GM19463 (cell line): ENCODE results near the gene OPRD1.
"Not testable (repeated sequence)": the region's sequence is repeated elsewhere in the genome, so short reads cannot be mapped to it uniquely, and the experiment has no call there.

Source experiments
- ATAC-seq: cut with Tn5 transposase; IDR thresholded peaks from one replicate; pipeline ENCODE4 v1.9.1; 2021; ENCODE audit warnings: mild to moderate bottlenecking, moderate library complexity; ENCODE audit not compliant: unreplicated experiment

The OPRD1 gene

GRCh38 chr1:28811766-28812668, at the start of gene OPRD1:
Gene OPRD1 (plus strand): TSS chr1:28812170. CDS start chr1:28812384, 214 bp downstream.
- no peak for ATAC-seq

GRCh38 chr1:28766532-28767183, 45.3 kb upstream of the OPRD1 start:
- no peak for ATAC-seq

- ATAC-seq = no peak
These were observed 41.3 kb upstream of the OPRD1 start for GRCh38 chr1:28770601-28771165.

GRCh38 chr1:28771921-28772320, 40.0 kb upstream of the OPRD1 start:
- not testable (repeated sequence) for ATAC-seq

- ATAC-seq = no peak
These were observed 38.9 kb upstream of the OPRD1 start for GRCh38 chr1:28773105-28773504.

- ATAC-seq = no peak
These were observed 36.6 kb upstream of the OPRD1 start for GRCh38 chr1:28775121-28775942.

- ATAC-seq = no peak
These were observed 35.6 kb upstream of the OPRD1 start for GRCh38 chr1:28776341-28776740.

- no peak for ATAC-seq
These were observed 33.9 kb upstream of the OPRD1 start for GRCh38 chr1:28778021-28778420.

GRCh38 chr1:28779751-28780408, 32.1 kb upstream of the OPRD1 start:
- no peak for ATAC-seq

- ATAC-seq = no peak
These were observed 30.7 kb upstream of the OPRD1 start for GRCh38 chr1:28781305-28781704.

GRCh38 chr1:28782011-28782410, 30.0 kb upstream of the OPRD1 start:
- no peak for ATAC-seq

GRCh38 chr1:28783363-28783762, 28.6 kb upstream of the OPRD1 start:
- ATAC-seq = no peak

- no peak for ATAC-seq
These were observed 22.6 kb upstream of the OPRD1 start for GRCh38 chr1:28789412-28789811.

GRCh38 chr1:28789816-28790215, 22.2 kb upstream of the OPRD1 start:
- no peak for ATAC-seq

- no peak for ATAC-seq
These were observed 21.5 kb upstream of the OPRD1 start for GRCh38 chr1:28790377-28791035.

GRCh38 chr1:28791929-28792328, 20.0 kb upstream of the OPRD1 start:
- not testable (repeated sequence) for ATAC-seq

GRCh38 chr1:28792644-28793121, 19.3 kb upstream of the OPRD1 start:
- no peak for ATAC-seq

GRCh38 chr1:28794582-28794981, 17.4 kb upstream of the OPRD1 start:
- ATAC-seq = not testable (repeated sequence)

- no peak for ATAC-seq
These were observed 15.4 kb upstream of the OPRD1 start for GRCh38 chr1:28796352-28797211.
